ENCODE results near the gene CLCN3.
"Not testable (repeated sequence)": the region's sequence is repeated elsewhere in the genome, so short reads cannot be mapped to it uniquely, and the experiment has no call there.

CLCN3 gene

DNA sequence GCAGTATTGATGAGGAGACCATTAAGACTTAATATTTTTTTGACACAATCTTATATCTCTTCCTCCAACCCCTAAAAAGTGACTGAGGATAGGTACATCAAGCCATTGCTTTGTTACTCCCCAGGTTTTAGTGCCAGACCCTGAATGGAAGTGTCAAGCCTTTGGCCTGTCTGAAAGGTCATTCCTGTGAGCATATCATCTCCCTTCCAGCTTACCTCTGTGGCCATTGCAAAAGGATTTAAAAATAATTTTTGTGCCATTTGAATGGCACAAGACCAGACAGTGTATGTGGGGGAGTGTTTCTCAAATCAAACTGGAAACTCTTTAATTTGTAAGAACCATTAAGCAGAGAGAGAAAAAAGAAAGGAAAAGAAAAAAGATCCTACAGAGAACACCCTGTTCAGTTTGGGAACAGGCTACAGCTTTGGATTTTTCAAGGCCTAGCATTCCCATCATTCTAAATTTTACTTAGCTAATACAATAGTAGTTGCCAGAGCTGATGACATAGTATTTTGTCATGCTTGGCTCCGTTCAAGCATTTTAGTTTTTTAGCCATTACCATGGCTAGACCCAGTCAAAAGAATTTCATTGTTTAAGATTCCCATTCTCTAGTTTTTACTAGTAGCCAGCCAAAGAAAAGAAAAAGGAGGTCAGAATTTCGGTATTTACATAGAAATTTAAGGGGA, 87.7 kb downstream of the CLCN3 start:
- no peak for DNase-seq (ENCODE audit: low read depth)

DNA sequence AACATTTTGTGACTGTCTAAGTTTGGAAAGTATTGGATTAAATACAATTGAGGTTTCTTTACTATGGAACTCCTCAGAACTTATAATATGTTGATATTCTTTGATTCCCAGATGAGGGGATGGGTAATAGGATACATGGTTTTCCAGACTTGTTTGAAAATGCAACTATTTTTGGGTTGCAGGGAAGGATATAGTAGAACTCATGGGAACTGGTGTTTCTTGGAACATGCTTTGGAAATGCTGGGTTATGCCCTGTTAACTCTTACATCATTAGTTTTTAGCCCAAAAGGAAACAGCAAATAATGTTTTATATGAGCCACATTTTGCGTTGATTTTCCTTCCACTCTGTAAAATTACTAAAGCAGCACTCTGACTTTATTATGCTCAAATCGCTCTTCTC, 95.4 kb downstream of the CLCN3 start:
- DNase-seq (ENCODE audit: low read depth): no peak

DNA sequence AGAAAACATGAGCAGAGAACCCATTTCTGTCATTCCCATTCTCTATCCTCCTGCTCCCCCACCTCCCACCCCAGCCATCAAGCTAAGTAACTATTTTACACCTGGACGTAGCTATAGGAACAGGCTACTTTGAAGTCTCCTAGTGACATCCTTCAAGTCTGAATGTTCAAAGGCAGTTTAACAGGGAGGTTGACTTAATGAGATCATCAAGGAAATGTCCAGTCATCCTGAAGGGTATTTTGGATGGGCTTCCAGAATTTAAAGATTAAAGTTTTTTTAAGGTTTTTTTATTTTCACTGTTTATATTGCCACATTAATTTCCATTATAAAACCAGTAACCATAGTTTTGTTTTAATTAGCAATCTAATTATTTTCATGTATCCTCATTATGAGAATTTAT, 96.3 kb downstream of the CLCN3 start:
- no peak for DNase-seq (ENCODE audit: low read depth)

DNA sequence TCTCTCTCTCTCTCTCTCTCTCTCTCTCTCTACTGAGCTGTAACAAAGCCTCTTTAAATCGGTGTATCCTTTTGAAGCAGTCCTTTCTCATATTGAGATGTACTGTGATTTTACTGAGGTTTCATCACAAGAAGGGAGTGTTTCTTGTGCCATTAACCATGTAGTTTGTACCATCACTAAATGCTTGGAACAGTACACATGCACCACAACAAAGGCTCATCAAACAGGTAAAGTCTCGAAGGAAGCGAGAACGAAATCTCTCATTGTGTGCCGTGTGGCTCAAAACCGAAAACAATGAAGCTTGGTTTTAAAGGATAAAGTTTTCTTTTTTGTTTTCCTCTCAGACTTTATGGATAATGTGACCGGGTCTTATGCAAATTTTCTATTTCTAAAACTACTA, 100.2 kb downstream of the CLCN3 start:
- DNase-seq (ENCODE audit: low read depth): no peak

DNA sequence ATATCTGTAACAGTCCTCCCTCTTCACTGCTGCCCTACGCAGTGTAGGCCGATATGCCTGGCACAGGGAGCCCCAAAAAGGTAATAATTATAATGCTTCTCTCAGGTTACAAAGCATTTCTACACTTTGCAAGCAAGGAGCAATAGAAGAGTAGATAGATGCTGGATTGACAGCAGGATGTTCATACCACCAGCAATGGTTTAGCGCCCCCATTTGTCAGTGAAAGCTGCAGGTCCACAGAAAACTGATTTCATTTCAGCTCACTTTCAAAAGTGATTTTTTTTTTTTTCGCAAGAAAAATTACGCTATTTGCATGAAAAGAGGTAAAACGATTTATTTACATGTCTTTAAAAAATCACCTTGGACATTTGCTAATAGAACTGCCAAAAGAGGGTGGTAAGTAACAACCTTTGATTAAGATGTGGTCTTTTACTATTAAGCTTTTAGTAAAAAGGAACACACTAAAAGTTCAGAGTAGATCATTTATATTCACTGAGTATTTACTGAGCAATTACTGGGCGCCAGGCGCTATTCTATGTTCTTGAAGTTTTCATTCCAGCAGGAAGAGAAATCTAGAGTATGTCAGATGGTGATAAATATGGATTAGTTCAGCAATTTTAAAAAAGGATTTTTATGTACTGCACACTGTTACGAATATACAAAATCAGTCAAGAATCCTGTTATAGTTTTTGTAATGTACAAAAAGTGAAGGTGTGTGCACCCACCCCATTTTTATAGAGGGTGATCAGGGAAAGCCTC, 103.0 kb downstream of the CLCN3 start:
- no peak for DNase-seq (ENCODE audit: low read depth)

DNA sequence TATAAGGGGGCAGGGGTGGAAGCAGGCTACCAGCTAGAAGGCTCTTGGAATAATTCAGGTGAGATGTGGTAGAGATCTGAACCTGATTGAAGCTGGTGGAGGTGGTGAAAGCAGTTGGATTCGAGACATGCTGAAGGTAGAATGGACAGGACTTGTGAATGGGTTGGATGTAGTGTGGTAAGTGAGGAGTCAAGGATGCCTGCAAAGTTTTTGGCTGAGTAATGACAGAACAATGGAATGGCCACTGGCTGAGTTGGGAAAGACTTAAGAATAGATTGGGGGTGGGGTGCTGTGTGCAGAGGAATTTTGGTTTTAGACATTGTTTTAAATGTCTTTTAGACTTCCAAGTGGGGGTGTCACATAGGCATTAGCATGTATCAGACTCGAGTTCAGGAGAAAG, 103.9 kb downstream of the CLCN3 start:
- peak; percentile 18 for DNase-seq (ENCODE audit: low read depth)

DNA sequence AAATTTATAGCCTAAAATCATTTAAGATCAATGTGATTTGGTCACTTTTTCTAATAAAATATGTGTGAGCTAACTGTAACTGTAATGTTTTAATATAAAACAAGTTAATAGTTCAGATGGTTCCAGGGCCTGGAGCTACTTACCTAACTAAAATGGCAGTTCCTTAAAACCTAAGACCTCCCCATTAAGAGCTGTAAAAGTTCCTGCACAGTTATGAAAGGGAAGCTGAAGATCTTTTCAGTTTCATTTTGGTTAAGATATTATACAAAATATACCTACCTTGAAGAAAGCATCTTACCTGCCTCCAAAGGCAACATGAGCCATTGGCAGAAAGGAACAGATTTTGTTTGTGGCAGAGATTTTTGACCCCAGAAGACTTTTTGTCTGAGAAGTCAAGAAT, 107.2 kb downstream of the CLCN3 start:
- DNase-seq (ENCODE audit: low read depth): no peak

DNA sequence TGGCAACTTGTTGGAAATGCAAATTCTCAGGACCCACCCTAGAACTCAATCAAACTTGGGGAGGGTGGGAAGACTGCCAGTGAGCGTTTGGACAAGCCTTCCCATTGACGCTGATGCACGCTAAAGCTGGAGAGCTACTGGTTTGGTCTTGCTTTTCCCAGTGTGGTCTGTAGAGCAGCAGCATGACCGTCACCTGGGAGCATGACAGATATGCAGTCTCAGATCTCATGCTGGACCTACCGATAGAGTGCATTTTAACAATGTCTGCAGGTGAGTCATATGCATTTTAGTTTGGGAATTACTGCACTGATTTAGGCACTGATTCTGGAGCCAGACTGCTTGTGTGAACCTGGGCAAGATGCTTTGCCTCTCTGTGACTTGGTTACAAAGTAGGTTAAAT, 110.2 kb downstream of the CLCN3 start:
- no peak for DNase-seq (ENCODE audit: low read depth)

DNA sequence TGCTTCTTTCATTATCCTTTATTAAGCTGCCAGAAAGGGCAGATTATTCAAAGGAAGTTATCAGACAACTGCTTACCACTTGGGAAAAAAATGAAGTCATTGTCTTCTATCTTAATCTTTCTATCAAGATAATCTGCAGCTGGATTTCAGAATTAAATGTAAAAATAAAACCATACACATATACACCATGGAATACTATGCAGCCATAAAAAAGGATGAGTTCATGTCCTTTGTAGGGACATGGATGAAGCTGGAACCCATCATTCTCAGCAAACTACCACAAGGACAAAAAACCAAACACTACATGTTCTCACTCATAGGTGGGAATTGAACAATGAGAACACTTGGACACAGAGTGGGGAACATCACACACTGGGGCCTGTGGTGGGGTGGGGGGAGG, 118.2 kb downstream of the CLCN3 start:
- not testable (repeated sequence) for DNase-seq (ENCODE audit: low read depth)

DNA sequence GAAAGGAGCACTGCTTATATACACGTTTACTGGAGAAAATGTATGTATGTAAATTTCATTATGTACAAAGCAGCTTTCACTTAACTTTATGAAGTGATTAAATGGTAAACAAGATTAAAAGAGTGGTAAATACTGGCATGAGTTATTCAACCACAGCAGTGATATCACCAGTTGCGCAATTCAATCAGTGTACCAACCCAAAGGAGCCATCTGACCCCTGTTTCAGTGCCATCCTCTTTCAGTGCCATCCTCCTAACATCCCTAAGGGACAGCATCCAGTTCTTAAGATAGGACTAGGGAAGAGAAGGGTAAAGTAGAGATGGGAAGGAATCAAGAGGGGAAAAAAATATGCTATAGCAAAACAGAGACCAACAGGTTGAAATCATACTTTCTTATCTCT, 121.2 kb downstream of the CLCN3 start:
- DNase-seq (ENCODE audit: low read depth): no peak

DNA sequence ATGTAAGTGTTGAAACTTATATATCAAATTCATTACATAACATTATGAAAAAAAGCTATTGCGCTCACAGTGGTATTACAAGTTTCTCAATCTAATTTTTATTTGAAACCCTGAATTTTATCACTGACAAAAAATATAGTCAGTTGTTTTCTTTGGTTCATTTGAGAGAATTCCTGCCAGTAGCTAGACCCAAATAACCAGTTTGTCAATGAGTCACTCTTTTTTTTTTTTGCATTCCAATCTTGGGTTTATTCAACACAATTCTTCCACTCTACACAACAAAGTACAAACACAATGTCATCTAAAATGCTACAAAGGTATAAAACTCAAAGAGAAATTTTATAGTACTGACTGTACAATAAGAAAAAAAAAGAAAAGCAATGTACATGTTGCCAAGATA, 124.2 kb downstream of the CLCN3 start:
- DNase-seq (ENCODE audit: low read depth): no peak

DNA sequence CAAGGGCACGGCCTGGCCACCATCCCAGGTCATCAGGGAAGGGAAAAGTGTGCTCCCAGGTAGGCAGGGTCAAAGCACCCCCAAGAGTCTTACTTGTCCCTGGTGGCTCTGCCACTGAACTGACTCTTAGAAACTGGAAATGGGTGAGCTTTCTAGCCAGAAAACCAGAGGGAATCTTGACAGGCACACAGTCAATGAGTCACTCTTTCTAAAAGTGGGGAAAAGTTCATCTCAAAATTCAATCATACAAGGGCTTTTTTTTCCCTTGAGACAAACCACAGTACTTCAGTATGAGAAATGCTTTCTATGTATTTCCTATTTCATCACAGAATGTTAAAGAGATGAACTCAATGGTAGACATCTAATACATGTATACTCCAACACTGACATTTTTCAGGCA, 124.9 kb downstream of the CLCN3 start:
- no peak for DNase-seq (ENCODE audit: low read depth)

DNA sequence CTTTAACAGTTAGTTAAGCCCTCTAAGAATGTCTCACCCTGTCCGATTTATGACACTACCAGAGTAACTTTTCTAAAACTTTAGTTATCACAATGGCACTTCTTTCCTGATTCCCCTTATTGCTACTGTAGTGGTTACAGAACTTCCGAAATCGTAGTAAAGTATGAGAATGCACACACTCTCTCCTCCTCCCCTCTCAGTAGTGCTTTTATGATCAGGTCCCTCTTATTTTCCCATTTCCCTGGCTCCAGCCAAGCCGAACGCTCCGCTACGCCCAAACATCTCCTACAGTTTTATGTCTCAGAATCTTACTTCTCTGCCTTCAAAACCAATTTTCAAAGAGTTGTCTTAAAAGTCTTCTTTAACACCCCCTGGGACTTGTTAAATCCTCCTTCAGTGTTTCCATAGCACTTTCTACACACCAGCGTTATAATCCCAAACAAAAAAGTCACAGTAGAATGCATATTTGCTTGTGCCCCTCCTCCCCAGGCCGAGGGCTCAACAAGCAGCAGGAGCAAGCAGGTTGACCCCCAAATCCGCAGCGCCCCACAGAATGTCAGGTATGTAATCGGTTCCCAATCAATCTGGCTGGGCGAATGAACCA, 136.7 kb downstream of the CLCN3 start:
- no peak for DNase-seq (ENCODE audit: low read depth)

DNA sequence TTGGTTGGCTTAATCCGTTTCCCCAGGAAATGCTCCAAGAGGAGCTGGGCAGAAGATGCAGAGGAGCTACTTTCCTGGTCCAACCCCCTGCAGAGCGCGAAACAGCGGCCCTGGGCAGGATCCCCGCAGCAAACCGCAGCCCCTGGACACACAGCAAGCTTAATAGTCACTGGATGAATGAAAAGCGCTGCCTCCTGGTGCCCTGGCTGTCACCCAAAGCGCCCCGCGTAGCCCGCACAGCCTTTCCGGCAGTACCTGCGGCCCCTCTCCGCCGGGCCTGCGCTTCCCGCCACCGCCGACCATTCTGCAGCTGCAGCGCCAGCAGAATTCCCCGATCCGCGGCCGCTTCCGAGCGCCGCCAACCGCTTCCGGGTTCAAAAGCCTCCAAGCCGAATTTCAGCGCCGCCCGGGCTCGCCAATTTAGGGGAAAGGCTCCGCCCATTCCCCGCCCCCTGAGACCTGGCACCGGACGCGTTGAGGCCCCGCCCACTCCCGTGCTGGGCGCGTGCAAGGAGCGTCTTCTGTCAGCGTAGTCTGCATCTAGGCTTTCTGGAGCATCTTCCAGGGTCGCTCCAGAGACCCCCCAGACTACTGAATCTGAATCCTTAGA, 137.3 kb downstream of the CLCN3 start, which contains the start of gene HPF1:
Gene HPF1, minus strand, starts transcription at position 370 of the 610 bp plus-strand sequence. Its CDS starts 67 bp downstream, at position 303.
- peak; percentile 64 for DNase-seq (ENCODE audit: low read depth)

DNA sequence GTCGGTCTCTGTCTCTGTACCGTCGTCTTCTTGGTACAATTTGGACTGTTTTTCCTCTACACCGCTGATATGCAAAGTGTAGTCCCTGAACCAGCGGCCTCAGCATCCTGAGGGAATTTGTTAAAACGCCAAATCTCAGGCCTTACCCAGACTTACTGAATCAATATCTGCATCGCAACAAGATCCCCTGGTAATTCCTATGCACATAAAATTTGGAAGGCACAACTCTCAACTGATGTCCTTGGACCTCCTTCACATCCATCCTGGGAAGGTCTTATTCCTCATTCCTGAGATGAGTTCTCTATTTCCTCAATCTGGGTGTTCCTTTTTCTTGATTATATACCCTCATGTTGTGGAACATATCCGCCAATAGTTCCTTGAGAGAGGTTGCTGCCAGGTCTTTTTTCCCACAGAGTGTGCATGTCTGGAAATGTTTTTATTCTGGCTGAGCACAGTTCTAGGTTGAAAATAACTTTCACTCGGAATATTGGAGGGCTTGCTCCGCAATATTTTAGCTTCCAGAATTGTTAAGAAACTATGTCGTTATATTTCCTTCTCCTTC, 138.1 kb downstream of the CLCN3 start:
- DNase-seq (ENCODE audit: low read depth): no peak

DNA sequence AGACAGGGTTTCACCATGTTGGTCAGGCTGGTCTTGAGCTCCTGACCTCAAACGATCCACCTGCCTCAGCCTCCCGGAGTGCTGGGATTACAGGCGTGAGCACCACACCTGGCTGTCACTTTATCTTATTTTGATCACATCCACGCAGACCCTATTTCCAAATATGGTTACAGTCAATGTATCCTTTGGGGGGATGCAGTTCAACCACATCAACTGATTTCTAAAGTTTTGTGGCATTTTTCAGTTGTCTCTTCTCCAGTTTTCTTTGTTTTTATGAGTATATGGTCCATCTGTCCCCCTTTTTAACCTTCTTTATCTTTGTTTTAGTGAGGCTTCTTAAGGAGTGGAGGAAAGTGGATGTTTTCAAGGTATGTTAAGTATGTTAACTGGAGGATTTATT, 141.5 kb downstream of the CLCN3 start:
- DNase-seq (ENCODE audit: low read depth): no peak

DNA sequence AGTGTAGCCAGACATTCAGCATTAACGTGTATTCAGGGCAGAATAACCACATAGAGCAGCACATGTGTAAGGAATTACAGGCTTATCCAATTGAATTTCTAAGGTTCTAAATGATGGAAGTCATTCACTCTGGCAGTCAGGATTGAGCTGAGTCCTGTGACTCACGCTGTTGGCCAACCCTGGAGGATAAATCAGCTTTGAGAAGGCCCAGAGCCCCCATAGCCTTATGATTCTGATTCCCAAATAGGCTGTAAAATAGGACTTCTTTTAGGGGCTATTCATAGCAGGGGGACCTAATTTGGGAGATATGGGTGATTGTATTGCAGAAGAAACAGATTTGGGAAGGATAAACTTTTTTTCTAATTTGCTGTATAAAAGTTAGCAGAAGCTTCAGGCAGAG, 145.5 kb downstream of the CLCN3 start:
- DNase-seq (ENCODE audit: low read depth): no peak

DNA sequence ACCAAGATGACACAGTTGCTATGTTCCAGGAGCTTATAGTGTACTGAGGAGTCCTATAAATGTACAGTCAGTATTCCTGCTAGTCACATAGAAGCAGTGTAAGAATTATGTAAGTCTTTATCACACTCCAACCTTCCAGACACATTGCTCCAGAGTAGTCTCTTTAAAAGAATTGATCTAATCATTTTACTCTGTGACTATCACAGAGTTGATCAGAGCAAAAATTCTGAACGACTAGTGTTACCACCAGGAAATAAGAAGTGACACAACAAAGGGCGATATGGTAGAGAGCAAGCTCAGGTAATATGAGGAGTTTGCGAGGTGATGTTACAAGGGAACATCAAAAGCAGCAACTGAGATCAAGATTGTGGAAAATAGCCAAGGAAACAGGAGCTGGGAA, 146.4 kb downstream of the CLCN3 start:
- no peak for DNase-seq (ENCODE audit: low read depth)

DNA sequence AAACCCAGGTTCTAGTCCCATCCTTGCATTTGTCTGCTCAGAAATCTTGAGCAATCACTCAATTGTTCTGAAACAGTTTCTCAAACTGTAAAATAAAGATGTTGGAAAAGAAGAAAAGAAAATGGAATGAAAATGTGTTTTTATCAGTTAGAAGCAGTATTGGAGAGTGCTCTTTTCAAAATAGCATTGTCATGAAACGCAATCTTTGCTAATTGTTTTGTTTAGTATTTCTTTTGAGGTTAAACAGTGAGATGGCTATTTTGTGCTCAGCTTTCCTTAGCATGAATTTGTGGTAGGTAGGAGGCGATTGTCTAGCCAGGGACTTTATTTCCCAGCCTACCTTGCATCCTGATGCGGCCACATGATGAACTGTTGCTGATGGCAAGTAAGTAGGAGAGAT, 148.0 kb downstream of the CLCN3 start:
- DNase-seq (ENCODE audit: low read depth): no peak

DNA sequence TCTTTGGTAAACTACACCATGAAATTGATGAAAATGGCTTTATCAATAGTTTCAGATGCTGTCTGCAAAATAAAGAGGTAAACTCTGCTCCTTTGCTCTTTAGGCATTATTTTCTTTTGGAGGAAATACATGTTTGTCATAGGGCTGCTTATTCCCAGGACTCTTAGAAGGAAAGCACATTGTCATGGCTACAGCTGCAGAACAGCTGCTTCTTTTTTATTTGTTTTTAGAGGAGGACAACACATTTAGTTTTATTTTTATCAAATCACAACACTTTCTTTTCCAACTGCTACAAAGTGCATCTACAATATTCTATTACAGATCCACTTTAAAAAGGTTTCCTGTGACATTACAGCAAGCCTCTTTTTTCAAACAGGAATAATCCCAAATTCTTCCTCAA, 150.0 kb downstream of the CLCN3 start:
- no peak for DNase-seq (ENCODE audit: low read depth)

DNA sequence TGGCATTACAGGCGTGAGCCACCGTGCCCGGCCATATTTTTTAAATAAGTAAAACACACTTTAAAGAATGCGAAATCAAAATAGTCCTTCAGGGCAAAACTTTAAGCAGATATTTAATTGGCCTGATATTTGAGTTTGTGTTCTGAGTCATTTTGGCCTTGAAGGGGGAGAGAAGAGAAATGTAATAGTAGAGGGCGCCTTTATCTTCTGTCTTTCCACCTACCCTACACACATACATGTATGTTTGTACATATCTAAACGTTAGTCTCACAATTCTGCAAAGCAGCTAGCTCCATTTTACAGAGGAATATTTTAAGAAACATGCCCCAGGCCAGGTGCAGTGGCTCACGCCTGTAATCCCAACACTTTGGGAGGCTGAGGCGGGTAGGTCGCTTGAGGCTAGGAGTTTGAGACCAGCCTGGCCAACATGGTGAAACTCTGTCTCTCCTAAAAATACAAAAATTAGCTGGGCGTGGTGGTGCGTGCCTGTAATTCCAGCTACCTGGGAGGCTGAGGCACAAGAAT, 151.2 kb downstream of the CLCN3 start:
- DNase-seq (ENCODE audit: low read depth): not testable (repeated sequence)

Data from HS-5 (cell line).